Kasumi-1 (cell line): Measurements from ENCODE around the gene AKR1E2.

Source experiments
- DNase-seq, 2 experiments: peaks; one replicate each; lab custom pipeline; 2025; lab: John Stamatoyannopoulos, UW

The AKR1E2 gene

GRCh38 chr10:4813496-4813895 lies 12.5 kb upstream of the AKR1E2 start:
- DNase-seq = no peak

GRCh38 chr10:4815646-4816180 lies 10.3 kb upstream of the AKR1E2 start:
- DNase-seq = peak; percentile 19 to 32

GRCh38 chr10:4816966-4817365 lies 9.0 kb upstream of the AKR1E2 start:
- no peak for DNase-seq

GRCh38 chr10:4819067-4819466 lies 6.9 kb upstream of the AKR1E2 start:
- no peak for DNase-seq

- no peak for DNase-seq
Measured at GRCh38 chr10:4819707-4820106, 6.3 kb upstream of the AKR1E2 start.

- no peak for DNase-seq
Measured at GRCh38 chr10:4820804-4821401, 5.1 kb upstream of the AKR1E2 start.

GRCh38 chr10:4822208-4822607 lies 3.8 kb upstream of the AKR1E2 start:
- DNase-seq = no peak

- DNase-seq = no peak
Measured at GRCh38 chr10:4824791-4825310, 1.2 kb upstream of the AKR1E2 start.

- no peak for DNase-seq
Measured at GRCh38 chr10:4825456-4825867, 545 bp upstream of the AKR1E2 start.

GRCh38 chr10:4826792-4827324 lies 851 bp downstream of the AKR1E2 start:
- DNase-seq = no peak

GRCh38 chr10:4828005-4828404 lies 2.0 kb downstream of the AKR1E2 start:
- no peak for DNase-seq

GRCh38 chr10:4830551-4830950 lies 4.5 kb downstream of the AKR1E2 start:
- DNase-seq = no peak

- no peak for DNase-seq
Measured at GRCh38 chr10:4831091-4831490, 5.1 kb downstream of the AKR1E2 start.

GRCh38 chr10:4833286-4833685 lies 7.3 kb downstream of the AKR1E2 start:
- no peak for DNase-seq

GRCh38 chr10:4834898-4835405 lies 8.9 kb downstream of the AKR1E2 start:
- no peak for DNase-seq

- no peak for DNase-seq
Measured at GRCh38 chr10:4835494-4835918, 9.5 kb downstream of the AKR1E2 start.

GRCh38 chr10:4836416-4836969 lies 10.5 kb downstream of the AKR1E2 start:
- no peak for DNase-seq

GRCh38 chr10:4837551-4837950 lies 11.5 kb downstream of the AKR1E2 start:
- no peak for DNase-seq

GRCh38 chr10:4838743-4839142 lies 12.7 kb downstream of the AKR1E2 start:
- no peak for DNase-seq

GRCh38 chr10:4839353-4839752 lies 13.3 kb downstream of the AKR1E2 start:
- no peak for DNase-seq

- no peak for DNase-seq
Measured at GRCh38 chr10:4840151-4840550, 14.1 kb downstream of the AKR1E2 start.

GRCh38 chr10:4843525-4844180 lies 17.6 kb downstream of the AKR1E2 start:
- no peak for DNase-seq

- DNase-seq = no peak
Measured at GRCh38 chr10:4844864-4845263, 18.9 kb downstream of the AKR1E2 start.
